ENCODE results near the gene HS3ST1.

The HS3ST1 gene

DNA sequence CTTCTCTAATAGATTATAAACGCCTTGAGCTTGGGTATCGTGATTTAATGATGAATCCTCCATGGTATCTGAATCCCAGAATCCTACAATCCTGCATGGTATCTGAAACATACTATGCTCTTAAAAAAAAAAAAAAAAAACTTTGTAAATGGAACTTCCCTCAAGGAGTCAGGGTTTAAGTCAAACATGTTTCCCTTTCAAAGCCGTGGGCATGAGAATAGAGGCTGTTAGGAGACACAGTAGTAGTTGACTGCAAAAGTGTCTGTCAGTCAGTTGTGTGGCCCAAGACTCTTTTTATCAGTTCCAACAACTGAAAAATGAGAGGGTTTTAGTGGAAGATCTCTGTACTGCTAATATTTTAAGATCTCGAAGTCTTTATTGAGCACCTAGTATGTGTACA is 2.4 kb upstream of the HS3ST1 start:
- no peak for DNase-seq (ENCODE audit: low read depth)

DNA sequence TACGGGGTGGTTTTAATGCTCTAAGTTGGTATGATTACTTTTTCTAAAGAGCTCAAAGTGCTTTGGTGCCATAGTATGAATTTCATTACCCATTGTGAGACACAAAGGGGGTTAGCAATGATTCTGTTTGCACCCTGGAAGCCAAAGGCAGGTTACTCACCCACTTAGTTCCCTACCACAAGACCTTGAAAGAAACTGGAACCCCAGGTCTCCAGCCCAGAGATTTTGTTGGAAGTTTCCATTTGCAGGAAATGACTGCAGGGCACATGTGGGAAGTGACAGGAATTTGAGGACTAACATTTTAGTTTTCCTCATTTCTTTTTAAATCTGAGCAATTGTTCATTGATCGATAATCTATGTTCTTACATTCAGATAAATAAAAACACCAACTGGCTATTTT is 1.8 kb upstream of the HS3ST1 start:
- no peak for DNase-seq (ENCODE audit: low read depth)

DNA sequence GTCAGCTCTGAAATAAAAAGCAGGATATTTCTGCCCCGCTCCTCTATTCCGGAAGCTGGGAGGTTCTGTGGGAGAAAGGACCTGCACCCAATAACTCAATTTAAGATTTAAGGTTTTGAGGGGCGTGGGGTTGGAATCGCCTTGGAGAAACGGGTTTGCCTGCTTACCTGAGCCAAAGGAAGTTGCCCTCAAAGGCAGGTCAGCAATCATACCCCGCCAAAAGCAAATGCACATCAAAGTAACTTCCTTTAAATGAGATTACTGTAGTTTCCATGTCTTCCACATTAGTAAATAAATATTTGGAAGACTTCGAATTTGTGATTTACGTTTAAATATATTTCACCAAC is 978 bp upstream of the HS3ST1 start:
- no peak for DNase-seq (ENCODE audit: low read depth)

DNA sequence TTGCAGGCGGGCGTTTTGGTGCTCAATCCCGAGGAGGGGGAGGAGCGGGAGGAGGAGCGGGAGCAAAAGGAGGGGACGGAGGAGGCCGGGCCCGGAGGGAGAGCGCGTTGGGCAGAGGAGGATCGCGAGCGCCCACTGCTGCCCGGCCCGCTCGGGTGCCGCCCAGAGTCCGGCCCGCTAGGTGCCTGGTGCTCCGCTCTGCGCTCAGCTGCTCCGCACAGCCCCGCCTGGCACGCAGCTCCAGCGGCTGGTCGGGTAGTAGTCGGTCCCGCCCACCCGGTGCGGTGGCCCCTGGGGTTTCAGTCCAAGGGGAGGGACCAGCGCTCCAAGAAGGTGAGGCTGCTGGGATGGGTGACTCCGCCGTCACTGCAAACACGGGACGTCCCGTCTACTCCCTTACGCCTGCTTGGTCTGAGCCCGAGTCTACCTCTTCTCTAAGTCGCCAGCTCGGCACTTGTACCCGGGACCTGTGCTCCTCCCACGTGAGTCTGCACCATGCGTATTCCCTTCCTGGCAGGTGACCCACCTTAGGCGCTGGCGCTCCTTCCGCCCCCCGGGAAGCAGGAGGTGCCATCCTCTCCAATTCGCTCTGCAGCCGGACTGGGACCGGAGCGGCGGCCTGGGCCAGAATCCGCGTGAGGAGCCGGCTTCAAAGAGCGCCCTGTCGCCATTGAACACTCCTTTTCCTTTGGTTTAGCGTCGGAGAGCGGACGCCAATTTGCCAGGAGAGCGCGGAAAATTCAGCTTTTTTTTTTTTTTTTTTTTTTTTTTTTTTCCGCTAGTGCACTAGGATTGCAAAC is 405 bp upstream of the HS3ST1 start:
- no peak for DNase-seq (ENCODE audit: low read depth)

DNA sequence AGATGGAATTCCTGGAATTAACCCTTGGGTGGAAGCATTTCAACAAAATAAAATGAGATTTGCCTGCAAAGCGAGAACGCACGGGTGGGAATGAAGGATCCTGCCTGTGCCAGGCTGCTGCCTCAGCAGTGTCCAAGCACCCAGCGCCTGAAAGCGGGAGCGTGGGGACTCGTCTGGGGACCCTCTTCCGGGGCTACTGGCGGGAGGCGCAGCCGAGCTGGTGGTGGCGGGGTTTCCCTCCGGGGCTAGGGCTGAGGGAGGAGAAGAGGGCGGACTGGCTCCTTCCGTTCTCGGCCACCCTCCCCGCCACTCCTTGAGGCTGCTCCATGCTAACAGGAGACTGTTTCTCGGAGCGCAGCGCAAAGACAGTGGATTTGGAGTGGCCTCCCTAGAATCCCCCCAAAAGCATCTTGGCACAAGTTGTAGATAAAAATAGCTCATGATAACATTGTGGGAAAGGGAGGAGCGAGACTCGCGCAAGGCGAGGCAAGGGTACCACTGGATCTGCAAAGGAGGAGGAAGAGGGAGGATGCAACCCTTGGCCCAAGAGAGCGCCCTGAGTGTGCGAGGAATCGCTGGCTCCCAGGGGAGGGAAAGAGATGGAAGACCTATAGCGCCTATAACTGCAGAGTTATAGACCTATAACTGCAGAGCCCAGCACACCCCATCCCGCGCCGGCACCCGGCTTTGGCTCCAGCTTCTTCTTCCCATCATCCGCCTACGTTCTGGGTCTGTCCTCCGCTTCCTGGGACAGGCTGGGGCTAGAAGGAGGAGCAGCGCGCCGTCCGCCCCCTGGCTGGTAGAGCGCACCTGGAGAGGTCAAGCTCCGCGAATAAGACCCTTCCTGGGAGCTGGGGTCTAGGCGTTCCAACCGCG is 1.3 kb downstream of the HS3ST1 start:
- no peak for DNase-seq (ENCODE audit: low read depth)

DNA sequence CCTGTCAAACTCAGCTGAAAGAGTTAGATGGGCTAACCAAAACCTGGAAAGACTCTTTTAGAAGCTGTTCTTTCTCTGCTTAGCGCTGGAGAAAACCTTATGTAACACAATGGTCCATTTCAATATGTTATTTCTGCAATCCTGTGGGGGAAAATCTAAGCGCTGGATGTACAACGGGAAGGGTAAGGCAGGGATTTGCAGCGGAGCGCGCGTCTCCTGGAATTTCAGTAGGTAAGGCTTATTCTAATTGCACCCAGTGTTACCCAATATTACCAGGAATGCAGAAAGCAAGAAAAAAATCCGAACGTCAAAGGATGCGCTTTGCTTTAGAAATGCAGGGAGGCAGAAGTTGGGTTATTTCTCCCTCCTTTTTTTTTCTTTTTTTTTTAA is 2.0 kb downstream of the HS3ST1 start:
- DNase-seq (ENCODE audit: low read depth): no peak

DNA sequence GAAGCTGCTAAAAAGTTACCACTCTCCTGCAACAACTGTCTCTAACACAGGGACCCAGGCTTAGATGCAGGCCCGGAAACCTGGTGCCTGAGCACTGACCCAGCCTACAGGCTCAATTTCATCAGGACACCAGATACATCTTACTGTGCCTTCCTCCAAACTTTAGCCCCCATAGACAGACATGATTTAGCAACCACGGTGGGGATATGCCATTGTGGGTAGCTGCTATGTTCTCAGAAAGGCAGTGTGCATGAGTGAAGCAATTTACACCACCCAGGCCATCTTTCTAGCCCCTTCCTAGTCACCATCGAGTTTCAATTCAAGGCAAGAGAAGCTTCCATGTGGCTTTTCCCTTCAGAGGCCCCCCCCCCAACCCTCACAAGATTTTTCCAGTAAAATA is 2.7 kb downstream of the HS3ST1 start:
- DNase-seq (ENCODE audit: low read depth): no peak

DNA sequence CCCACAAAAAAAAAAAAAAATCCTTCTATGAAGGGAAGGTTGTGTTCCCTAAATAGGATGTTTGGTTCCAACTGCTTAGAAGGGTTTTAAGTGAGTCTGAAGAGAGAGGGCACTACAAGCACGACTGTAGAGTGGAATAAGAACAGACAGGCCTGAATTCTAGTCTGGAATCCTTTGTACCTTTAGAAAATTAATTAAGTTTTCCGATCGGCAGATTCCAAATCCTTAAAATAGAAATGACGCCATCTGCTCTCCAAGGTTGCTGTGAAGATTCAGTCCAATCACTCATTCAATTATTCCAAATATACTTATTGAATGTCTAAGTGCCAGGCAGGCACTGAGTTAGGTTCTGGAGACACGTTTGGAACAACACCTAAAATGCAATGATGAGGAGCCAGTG is 3.8 kb downstream of the HS3ST1 start:
- no peak for DNase-seq (ENCODE audit: low read depth)

DNA sequence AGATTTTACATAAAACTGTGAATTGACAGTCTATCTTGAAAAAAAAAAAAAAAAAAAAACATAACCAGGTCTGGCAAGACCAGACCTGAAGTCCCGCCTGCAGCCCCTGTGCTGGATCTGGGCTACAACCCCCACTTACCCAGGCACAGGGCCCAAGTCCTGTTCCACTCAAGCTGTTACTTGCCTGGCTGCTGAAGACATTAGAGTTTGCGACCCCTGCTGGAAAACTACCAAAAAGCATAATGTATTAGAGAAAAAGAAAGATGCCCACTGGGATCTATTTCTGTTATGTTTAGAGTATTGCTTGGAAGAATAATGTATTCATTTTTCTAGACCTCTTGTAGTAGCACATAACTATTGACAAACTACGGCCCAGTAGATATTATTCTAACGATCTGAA is 4.7 kb downstream of the HS3ST1 start:
- DNase-seq (ENCODE audit: low read depth): no peak

DNA sequence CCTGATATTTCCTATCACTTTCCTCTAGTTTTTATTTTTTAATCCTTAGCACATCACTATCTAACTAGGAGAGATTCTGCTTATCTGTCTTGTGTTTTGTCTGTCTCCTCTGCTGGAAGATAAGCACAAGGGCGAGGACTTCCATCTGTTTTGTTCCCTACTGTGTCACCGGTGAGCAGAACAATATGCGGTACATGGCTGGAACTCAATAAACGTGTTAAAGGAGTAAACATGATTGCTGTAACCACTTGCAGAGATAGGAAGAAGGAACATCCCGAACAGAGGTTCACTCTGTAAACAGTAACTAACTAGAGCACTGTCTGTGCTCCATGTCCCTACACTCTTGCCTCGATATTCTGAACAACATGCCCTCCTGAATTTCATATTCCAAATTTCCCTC is 5.2 kb downstream of the HS3ST1 start:
- no peak for DNase-seq (ENCODE audit: low read depth)

DNA sequence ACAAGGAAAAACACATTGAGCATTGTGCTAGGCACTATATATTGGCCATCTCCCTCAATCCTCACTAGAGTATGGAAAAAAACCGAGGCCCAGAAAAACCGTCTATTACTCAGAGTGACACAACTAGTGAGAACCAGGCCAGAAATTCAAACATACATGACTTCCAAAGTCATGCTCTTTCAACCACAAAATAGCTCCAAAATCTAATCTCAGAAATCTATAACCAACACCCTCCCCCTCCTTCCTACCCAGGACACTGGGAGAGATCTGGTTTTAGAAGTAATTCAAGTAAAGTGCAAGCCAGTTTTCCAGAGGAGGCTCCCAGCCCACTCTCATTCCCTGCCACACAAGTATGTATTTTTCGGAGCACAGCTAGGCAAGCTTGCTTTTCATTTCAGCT is 7.6 kb downstream of the HS3ST1 start:
- no peak for DNase-seq (ENCODE audit: low read depth)

DNA sequence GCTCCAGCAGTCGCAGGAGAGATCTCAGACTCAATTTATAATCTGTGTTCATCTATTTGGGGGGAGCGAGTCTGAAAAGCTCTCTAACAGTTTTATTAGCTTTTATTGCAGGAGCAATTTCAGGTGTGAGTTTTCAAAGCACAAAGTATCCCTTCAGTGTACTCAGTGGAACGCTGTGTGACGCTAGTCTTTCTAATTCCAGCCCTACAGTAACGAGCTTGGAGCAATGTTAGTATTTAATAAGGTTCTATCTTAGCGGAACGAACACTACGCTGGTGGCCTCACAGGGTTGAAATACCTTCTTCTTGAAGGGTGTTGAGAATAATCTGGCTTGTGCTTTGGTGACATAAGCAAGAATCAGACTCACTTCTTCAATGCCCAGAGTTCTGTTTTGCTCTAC is 8.4 kb downstream of the HS3ST1 start:
- no peak for DNase-seq (ENCODE audit: low read depth)

DNA sequence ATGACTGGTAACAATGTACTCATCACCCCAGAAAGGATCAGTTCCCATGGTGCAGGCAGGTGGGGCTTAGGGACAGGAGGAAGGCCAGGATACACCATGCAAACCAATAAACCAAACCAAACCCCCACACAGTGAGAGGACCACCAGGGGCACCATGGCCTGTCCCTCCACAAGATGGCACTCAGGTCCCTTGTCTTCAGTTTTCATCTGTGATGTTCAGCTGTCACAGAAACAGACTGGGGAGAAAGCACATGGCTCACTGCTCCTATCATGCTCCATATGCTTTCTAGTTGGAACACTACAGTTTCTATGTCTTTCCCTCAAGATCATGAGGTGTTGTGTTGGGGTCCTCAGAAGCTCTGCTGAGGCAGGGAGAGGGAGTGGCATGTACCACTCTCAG is 10.1 kb downstream of the HS3ST1 start:
- no peak for DNase-seq (ENCODE audit: low read depth)

DNA sequence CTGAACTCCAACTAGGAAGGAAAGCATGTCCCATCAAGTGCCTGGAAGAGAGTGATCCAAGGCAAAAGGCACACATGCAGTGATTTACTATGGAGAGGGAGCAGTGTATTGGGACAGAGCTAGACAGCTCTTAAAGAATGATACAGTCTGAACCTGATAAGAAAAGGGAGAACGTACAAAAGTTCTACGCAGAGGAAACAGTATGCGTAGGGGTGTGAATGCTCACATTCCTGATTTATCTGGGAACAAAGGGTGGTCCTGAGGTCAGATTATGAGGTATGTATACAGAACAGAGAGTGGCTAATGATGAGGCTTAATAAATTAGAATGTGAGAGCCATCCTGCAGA is 12.0 kb downstream of the HS3ST1 start:
- DNase-seq (ENCODE audit: low read depth): no peak

DNA sequence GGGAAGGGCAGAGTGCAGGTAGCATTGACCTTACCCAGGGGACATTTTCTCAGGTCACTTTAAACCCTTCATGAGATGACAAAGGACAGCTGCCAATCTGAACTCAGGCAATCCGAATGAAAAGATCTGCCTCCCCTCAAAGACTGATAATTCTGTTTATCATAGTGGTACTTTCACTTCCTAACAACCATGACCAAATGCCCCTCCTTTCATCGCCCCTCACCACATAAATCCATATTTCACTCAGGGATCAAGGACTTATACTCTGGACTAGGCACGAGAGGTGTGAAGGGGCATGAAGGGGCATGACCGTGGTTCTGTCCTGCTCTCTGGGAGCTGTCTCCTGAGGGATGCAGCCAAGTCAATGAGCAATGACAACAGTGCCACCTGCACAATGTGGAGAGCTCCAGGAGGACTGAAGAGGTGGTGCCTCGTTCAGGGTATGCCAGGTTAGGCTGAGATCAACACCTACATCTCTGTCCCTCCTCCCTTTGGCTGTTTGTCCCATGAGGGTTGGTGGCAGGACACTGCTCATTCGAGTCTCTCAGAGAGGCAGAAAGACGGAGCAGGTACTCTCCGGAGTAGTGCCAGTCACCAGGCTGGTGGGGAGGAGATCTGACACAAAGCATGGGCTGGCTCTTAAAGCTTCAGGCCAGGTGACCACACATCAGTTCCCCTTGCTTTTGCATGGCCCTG is 12.5 kb downstream of the HS3ST1 start:
- DNase-seq (ENCODE audit: low read depth): no peak

DNA sequence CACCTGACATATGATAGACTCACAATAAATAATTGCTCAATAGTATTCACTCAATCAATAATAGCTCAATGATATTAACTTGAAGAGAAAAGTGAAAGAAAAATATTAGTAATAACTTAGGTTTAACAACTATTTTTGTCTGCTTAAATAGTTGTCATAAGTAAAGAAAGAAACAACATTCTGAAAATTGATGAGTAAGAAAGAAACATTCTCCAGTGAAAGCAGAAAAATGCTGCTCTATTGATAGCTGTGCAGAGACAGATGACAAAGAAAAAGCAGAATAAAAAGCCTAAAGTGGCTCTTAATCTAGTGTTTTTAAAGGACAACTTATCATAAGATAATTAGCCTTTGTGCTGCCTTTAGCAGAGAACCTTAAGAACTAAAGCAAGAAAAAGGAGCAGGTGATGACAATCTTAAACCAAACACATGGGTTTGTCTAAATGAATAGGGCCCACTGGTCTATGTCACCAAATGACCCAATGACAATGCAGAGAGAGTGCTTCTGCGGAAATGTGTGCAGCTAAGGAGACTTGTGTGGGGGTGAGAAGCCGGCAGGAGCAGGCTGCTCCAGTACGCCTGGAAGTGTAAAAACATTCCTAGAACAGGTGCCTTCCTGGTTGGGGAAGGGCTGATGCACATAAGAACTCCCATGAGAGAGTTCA is 13.2 kb downstream of the HS3ST1 start:
- no peak for DNase-seq (ENCODE audit: low read depth)

DNA sequence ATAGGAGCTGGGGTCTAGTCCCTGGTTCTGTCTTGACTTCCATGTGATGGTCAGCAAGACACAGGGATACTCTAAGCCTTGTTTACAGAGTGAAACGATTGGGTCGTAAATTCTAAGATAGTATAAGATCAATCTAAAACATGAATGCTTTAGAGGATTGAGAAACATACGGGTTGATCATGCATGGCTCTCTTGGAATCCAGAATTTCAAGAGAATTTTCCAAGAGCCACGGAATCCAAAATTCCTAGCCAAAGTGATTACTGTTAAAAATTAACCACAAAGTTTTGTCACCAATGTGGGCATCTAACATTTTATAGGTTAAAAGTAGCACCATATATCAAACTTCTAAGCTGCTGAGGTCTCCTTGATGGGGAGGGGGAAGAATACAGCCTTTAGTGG is 16.5 kb downstream of the HS3ST1 start:
- DNase-seq (ENCODE audit: low read depth): no peak

DNA sequence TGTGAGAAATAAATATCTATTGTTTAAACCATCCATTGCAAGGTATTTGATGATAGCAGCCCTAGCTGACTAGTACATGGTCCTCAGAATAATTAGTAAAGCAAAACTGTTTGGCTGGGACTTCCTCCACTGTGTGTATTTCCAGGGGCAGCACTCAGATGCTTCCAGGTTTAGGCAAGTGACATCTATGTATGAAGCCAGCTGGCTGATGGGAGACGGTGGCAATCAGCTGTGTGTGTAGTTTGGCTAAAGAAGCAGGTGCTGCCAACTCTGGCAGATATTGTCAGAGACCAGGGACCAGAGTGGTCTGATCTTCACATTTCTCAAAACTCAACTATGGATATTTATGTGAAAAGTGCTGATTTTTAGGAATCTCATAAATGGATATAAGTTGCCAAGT is 19.1 kb downstream of the HS3ST1 start:
- no peak for DNase-seq (ENCODE audit: low read depth)

DNA sequence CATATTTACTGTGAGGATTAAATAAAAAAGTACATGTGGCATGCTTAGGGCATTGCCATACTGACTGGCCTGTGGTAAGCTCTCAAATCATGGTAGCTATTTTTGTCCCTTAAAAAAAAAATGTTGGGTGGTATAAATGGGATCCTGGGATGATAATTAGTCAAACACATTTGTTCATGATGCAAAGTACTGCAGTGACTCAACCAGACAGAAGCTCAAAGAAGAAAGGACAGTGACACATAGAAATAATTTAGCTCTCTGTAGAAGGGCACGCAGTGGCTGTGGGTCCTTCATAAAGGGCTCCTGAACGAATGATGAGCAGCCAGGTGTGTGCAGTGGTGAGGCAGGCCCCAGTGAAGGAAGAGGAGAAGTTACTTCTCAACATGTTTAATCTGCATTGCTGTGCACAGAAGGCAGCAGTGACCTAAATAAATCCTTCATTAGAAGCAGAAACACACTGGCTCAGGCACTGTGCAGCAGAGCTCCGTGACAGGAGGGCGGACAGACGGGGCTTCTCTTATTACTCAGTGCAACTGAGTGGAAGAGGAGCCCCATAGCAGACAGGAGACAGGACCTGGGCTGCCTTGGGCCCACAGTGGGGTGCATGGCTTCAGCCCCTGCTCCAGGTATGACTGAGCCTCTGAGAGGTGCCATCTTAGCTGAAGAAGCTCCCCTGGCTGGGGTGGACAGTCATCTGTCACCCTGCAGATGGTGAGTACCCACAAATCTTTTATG is 20.3 kb downstream of the HS3ST1 start:
- no peak for DNase-seq (ENCODE audit: low read depth)

DNA sequence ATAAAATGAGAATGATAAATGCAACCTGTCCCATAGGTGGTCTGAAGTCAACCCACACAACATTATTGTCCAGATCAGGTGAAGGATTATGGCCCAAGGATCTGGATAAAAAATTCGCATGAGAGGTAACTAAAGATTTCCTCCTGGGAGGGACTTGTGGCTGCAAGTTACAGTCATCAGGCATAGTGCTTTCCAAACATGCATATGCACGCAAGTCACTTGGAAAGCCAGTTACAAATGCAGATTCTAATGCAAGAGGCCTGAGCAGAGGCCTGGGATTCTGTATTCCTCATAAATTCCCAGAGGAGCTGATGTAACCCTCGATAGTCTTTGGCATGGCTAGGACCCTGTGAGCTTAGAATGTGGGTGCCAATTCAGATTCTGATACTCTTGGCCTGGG is 21.1 kb downstream of the HS3ST1 start:
- no peak for DNase-seq (ENCODE audit: low read depth)

DNA sequence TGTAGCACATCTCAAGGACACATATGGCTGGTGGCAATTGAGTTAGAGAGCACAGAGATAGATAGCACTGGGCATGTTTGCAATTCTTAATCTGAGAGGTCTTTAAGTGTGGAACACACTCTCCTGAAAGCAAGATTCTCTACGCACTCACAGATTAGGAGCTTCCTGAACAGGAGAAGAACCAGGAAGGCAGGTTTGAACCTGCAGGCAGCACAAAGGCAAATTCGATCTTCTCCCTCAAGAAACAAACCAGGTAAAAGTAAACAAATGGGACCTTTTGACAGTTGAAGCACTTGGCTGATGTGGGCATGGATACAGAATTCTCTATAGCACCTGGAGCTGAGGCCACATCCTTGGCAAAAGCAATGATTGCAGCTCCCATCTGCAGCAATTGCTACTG is 24.3 kb downstream of the HS3ST1 start:
- no peak for DNase-seq (ENCODE audit: low read depth)

DNA sequence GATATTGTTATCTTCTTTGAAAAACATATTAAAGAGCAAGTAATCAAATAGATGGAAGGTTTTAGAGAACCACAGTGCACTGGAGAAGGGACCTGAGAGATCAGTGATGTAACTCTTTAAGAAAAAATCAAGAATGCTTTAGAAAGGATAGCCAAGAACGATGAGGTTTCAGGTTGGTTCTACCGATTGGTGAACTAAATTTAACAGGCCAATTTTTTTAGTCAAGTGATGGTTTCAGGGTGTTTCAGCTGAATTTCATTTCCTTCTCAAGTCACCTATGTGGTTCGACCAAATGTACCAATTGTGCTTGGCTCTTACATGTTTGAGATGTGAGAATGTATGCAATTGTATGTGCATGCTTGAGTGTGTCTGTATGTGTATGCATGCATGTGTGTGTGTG is 26.5 kb downstream of the HS3ST1 start:
- DNase-seq (ENCODE audit: low read depth): no peak
